ENCODE results near the gene CHRNA9.

- no peak for TF ChIP-seq CTCF (IDR thresholded peaks at IDR 0.05)
- TF ChIP-seq POLR2A (IDR thresholded peaks at IDR 0.05): no peak
Observed at GRCh38 chr4:40363945-40364344, 28.8 kb downstream of the CHRNA9 start.

All from thyroid gland (tissue), 4 donors.